ENCODE results near the gene SRSF12. TPM values are rescaled to one million over a fixed set of nuclear protein-coding genes. Genes with fewer than 3 reads are reported as not detected.

Gene SRSF12
- total RNA-seq, 2 donors from 2014 or later = 9.2 to 17.8 TPM

DNA sequence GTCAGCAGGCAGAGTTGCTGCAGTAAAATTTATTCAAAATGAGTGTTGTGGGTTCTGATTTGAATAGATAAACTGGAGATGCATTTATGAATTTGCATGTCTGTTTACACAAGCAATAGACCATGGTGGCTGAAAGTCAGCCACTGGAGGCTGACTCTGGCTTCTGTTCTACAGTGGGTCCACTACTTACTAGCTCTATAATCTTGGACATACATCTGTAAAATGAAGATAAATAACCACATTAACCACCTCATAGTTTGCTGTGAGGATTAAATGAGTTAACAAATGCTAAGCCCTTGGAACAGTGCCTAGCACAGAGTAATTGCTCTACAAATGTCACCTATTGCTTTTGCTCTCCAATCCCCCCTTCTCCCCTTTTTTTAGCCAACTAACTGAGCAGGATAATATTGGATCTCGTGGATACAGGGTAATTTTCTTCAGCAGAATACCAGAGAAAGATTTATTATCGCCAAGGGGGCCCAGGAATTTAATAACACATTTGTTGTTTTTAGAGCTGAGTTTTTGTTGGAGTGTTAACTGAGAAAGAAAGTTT lies 26.6 kb upstream of the SRSF12 start:
- no peak overlapping the region for H3K4me3 ChIP-seq (ENCODE audit: low read length)
- H3K36me3 Mint-ChIP-seq (ENCODE audit: low read depth) = no peaks in the 10 kb centered on the region
- TF ChIP-seq, protein P1, sequence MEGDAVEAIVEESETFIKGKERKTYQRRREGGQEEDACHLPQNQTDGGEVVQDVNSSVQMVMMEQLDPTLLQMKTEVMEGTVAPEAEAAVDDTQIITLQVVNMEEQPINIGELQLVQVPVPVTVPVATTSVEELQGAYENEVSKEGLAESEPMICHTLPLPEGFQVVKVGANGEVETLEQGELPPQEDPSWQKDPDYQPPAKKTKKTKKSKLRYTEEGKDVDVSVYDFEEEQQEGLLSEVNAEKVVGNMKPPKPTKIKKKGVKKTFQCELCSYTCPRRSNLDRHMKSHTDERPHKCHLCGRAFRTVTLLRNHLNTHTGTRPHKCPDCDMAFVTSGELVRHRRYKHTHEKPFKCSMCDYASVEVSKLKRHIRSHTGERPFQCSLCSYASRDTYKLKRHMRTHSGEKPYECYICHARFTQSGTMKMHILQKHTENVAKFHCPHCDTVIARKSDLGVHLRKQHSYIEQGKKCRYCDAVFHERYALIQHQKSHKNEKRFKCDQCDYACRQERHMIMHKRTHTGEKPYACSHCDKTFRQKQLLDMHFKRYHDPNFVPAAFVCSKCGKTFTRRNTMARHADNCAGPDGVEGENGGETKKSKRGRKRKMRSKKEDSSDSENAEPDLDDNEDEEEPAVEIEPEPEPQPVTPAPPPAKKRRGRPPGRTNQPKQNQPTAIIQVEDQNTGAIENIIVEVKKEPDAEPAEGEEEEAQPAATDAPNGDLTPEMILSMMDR (conservative IDR thresholded peaks at IDR 0.05) = no peak
- no peak overlapping the region for H3K9ac ChIP-seq (ENCODE audit: extremely low read depth, low read length, poor library complexity, severe bottlenecking)
- no peaks in the 10 kb centered on the region for H3K4me1 Mint-ChIP-seq
- H3K4me1 ChIP-seq (ENCODE audit: control insufficient read depth, insufficient read depth, low read length) = no peaks in the 10 kb centered on the region
- no peaks in the 10 kb centered on the region for H3K9me3 ChIP-seq (ENCODE audit: control insufficient read depth, low read length)
- no peak overlapping the region for H3K27ac ChIP-seq (ENCODE audit: low read depth, low read length)
- H3K4me3 Mint-ChIP-seq = no peak overlapping the region
- no peak for DNase-seq
- H3K36me3 ChIP-seq (ENCODE audit: control insufficient read depth, insufficient read depth, low read length) = no peaks in the 10 kb centered on the region
- peaks cover 87% of the 10 kb centered on the region for H3K27me3 Mint-ChIP-seq (ENCODE audit: insufficient read depth)
- WGBS, 2 experiments (ENCODE audit: insufficient coverage in 1 of 2, insufficient read length in 1 of 2) = 76 to 87% methylated on average over 2 of the region's 2 CpGs
- H3K27me3 ChIP-seq (ENCODE audit: control insufficient read depth, insufficient read depth, low read length, poor library complexity, severe bottlenecking) = peaks cover 43% of the 10 kb centered on the region
- H3K9me3 Mint-ChIP-seq = peaks cover 2% of the 10 kb centered on the region
- H3K27ac Mint-ChIP-seq = no peak overlapping the region

DNA sequence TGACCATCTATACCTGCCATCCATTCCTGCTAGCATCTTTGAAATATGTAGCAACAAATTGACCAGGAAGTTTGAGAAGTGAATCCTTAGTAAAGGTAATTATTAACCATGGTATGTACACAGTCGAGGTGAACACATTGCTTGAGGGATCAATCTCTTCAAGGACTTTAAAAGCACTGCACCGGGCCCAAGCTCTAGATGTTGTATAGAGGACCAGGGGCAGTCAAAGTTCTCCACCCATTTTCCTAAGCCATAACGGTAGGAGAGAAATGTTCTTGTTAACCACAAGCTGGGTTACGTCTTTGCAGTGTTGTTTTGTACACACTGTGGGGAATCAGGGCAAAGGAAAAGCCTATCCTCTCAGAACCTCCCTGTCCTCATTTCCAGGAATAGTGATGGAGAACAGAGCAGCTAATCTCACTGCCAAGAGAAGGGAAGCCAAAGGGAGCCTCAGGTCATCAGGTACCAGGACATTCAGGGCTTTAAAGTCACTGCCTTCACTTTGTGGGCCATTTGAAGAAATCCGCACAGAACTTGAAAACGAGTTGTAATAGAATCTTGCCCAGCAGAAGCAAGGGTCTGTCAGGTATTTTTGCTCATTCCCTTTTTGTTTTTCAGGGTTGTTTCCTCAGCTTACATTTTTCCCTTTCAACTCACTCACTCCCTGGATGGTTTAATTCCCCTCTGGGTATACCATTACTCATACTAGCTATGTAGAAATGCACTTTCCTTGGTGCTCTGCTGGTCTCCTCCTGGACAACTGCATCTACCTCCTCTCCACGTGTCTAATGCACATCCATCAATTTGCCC lies 22.7 kb upstream of the SRSF12 start:
- Histone ChIP-seq H3K36me3 (ENCODE audit: control insufficient read depth, insufficient read depth, low read length) (no peaks in the 10 kb centered on the region), H3K4me3 (ENCODE audit: low read length) (no peak overlapping the region), H3K9ac (ENCODE audit: extremely low read depth, low read length, poor library complexity, severe bottlenecking) (no peak overlapping the region), H3K27me3 (ENCODE audit: control insufficient read depth, insufficient read depth, low read length, poor library complexity, severe bottlenecking) (peaks cover 24% of the 10 kb centered on the region), H3K9me3 (ENCODE audit: control insufficient read depth, low read length) (no peaks in the 10 kb centered on the region), H3K27ac (ENCODE audit: low read depth, low read length) (no peak overlapping the region), H3K4me1 (ENCODE audit: control insufficient read depth, insufficient read depth, low read length) (no peaks in the 10 kb centered on the region)
- 77 to 82% methylated on average over 4 to 7 of the region's 7 CpGs for WGBS, 2 experiments (ENCODE audit: insufficient coverage in 1 of 2, insufficient read length in 1 of 2)
- DNase-seq = no peak
- Mint-ChIP-seq H3K36me3 (ENCODE audit: low read depth) (no peaks in the 10 kb centered on the region), H3K27ac (no peak overlapping the region), H3K4me1 (no peaks in the 10 kb centered on the region), H3K27me3 (ENCODE audit: insufficient read depth) (peaks cover 94% of the 10 kb centered on the region), H3K4me3 (no peak overlapping the region), H3K9me3 (peaks cover 2% of the 10 kb centered on the region)
- TF ChIP-seq, protein P1 (conservative IDR thresholded peaks at IDR 0.05) = no peak

DNA sequence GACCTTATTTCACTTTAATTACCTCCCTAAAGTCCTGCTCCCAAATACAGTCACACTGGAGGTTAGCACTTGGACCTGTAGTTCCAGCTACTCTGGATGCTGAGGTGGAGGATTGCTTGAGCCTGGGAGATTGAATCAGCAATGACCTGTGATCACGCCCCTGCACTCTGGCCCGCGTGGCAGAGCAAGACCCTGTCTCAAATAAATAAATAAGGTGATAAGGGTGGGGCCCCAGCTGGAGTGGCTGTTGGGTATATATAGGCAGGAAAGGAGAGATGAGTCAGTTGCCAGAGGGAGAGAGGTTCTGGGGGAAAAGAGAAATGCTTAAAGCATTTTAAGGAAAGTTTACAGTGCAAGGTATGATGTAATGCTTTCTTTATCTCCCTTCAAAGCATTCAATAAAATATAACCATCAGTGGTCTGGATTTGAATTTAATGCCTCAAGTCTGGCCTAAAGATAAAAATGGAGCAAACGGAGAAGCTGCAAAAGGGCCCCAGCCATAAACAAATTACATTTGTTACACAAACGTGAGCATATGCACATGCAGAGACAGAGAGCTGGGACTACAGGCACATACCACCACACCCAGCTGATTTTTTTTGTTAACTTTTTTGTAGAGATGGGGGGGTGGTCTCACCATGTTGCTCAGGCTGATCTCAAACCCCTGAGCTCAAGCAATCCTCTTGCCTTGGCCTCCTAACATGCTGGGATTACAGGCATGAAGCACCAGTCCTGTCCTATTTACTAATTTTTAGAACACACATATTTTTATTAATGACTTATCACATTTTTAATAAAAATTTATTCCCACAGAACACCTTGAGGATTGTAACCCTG lies 21.9 kb upstream of the SRSF12 start:
- H3K27ac Mint-ChIP-seq = no peak overlapping the region
- WGBS, 2 experiments (ENCODE audit: insufficient coverage in 1 of 2, insufficient read length in 1 of 2) = 74 to 77% methylated on average over 3 to 5 of the region's 5 CpGs

More for the DNA sequence above, 21.9 kb upstream of the SRSF12 start:
- no peak for DNase-seq
- H3K27me3 Mint-ChIP-seq (ENCODE audit: insufficient read depth) = peaks cover 94% of the 10 kb centered on the region
- no peaks in the 10 kb centered on the region for H3K4me1 Mint-ChIP-seq
- no peak overlapping the region for H3K4me3 Mint-ChIP-seq
- Histone ChIP-seq H3K27ac (ENCODE audit: low read depth, low read length) (no peak overlapping the region), H3K36me3 (ENCODE audit: control insufficient read depth, insufficient read depth, low read length) (no peaks in the 10 kb centered on the region), H3K9ac (ENCODE audit: extremely low read depth, low read length, poor library complexity, severe bottlenecking) (no peak overlapping the region), H3K4me1 (ENCODE audit: control insufficient read depth, insufficient read depth, low read length) (no peaks in the 10 kb centered on the region), H3K27me3 (ENCODE audit: control insufficient read depth, insufficient read depth, low read length, poor library complexity, severe bottlenecking) (peaks cover 18% of the 10 kb centered on the region), H3K4me3 (ENCODE audit: low read length) (no peak overlapping the region), H3K9me3 (ENCODE audit: control insufficient read depth, low read length) (no peaks in the 10 kb centered on the region)
- H3K36me3 Mint-ChIP-seq (ENCODE audit: low read depth) = no peaks in the 10 kb centered on the region
- TF ChIP-seq, protein P1 (conservative IDR thresholded peaks at IDR 0.05) = no peak
- H3K9me3 Mint-ChIP-seq = peaks cover 4% of the 10 kb centered on the region

Measured in endodermal cell (in vitro differentiated cells).